ENCODE results near the gene CNDP2.

CNDP2 gene

DNA sequence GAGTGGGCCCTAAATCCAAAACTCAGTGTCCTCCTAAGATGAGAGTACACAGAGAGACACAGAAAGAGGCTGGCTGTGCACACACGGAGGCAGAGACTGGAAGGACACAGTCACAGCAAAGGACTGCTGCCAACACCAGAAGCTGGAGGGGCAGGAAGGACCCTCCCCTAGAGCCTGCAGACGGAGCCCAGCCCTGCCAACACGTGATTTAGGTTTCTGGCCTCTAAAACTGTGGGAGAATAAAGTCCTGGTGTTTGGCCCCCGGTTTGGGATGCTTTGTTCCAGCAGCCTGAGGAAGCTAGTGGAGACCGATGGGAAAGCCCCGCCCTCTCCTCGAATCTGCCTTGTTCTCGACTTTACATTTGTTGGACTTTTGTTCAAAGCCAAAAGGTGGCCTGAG is 48.7 kb downstream of the CNDP2 start:
- H3K4me3 ChIP-seq (ENCODE audit: low read depth, low read length) = no peak overlapping the region
- DNase-seq (ENCODE audit: low read depth) = no peak
- no peak for TF ChIP-seq CTCF (IDR thresholded peaks at IDR 0.05; ENCODE audit: insufficient read depth, low read depth, low read length, missing control alignments)

GRCh38 chr18:74546007-74546406 is 49.8 kb downstream of the CNDP2 start:
- DNase-seq (ENCODE audit: low read depth) = no peak
- no peak for TF ChIP-seq CTCF (IDR thresholded peaks at IDR 0.05; ENCODE audit: insufficient read depth, low read depth, low read length, missing control alignments)
- no peak overlapping the region for H3K4me3 ChIP-seq (ENCODE audit: low read depth, low read length)

- no peak overlapping the region for H3K4me3 ChIP-seq (ENCODE audit: low read depth, low read length)
- DNase-seq (ENCODE audit: low read depth) = peak; percentile 14
- no peak for TF ChIP-seq CTCF (IDR thresholded peaks at IDR 0.05; ENCODE audit: insufficient read depth, low read depth, low read length, missing control alignments)
These were observed 50.8 kb downstream of the CNDP2 start for GRCh38 chr18:74546751-74547530.

- no peak overlapping the region for H3K4me3 ChIP-seq (ENCODE audit: low read depth, low read length)
- TF ChIP-seq CTCF (IDR thresholded peaks at IDR 0.05; ENCODE audit: insufficient read depth, low read depth, low read length, missing control alignments) = no peak
- DNase-seq (ENCODE audit: low read depth) = no peak
These were observed 51.7 kb downstream of the CNDP2 start for GRCh38 chr18:74547860-74548259.

DNA sequence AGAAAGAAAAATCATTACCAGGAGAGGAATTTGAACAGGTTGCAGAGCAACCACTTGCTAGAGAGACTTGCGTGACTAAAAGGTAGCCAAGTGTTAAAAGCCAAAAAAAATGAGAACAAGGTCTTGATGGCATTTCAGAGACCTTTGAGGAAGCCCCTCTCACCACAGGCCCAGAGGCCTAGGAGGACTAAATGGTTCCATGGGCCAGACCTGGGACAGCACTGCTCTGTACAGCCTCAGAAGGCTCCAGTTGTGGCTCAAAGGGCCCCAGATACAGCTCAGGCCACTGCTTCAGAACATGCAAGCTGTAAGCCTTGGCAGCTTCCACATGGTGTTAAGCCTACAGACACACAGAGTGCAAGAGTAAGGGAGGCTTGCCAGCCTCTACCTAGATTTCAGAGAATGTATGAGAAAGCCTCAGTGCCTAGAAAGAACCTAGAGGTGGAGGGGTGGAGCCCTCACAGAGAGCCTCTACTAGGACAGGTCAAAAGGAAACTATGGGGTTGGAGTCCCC is 53.5 kb downstream of the CNDP2 start:
- no peak for DNase-seq (ENCODE audit: low read depth)

DNA sequence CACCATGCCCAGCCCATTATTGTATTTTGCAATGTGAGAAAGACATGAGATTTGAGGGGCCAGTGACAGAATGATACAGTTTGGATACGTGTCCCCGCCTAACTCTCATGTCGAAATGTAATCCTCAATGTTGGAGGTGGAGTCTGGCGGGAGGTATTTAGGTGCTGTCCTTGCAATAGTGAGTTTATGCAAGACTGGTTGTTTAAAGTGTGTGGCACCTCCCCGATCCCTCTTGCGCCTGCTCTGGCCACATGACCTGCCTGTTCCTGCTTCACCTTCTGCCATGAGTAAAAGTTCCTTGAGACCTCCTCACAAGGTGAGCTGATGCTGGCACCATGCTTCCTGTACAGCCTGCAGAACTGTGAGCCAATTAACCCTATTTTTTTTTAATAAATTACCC is 54.7 kb downstream of the CNDP2 start:
- TF ChIP-seq CTCF (IDR thresholded peaks at IDR 0.05; ENCODE audit: insufficient read depth, low read depth, low read length, missing control alignments) = no peak
- H3K4me3 ChIP-seq (ENCODE audit: low read depth, low read length) = no peak overlapping the region
- DNase-seq (ENCODE audit: low read depth) = no peak

More for the DNA sequence above, 53.5 kb downstream of the CNDP2 start:
- no peak overlapping the region for H3K4me3 ChIP-seq (ENCODE audit: low read depth, low read length)
- no peak for TF ChIP-seq CTCF (IDR thresholded peaks at IDR 0.05; ENCODE audit: insufficient read depth, low read depth, low read length, missing control alignments)

- no peak overlapping the region for H3K4me3 ChIP-seq (ENCODE audit: low read depth, low read length)
- TF ChIP-seq CTCF (IDR thresholded peaks at IDR 0.05; ENCODE audit: insufficient read depth, low read depth, low read length, missing control alignments) = no peak
- DNase-seq (ENCODE audit: low read depth) = no peak
These were observed 55.3 kb downstream of the CNDP2 start for GRCh38 chr18:74551452-74551851.
